KOPT-K1 (cell line): ENCODE data around the gene TMEM212.

Experiments used
- H3K27ac ChIP-seq: fragments of 200-600 bp; sonication (generic); 2 replicates; pipeline ENCODE4 v1.5.1; 2016; ENCODE audit warnings: antibody characterized with exemption, mild to moderate bottlenecking, low read depth, low read length; ENCODE audit not compliant: poor library complexity, severe bottlenecking
- H3K36me3 ChIP-seq: fragments of 200-600 bp; sonication (generic); 2 replicates; pipeline ENCODE4 v1.5.1; 2017; ENCODE audit warnings: antibody characterized with exemption, mild to moderate bottlenecking, low read length, moderate library complexity; ENCODE audit not compliant: insufficient read depth
- H3K9me3 ChIP-seq: fragments of 200-600 bp; sonication (generic); 2 replicates; pipeline ENCODE4 v1.5.1; 2017; ENCODE audit warnings: antibody characterized with exemption, low read length, mild to moderate bottlenecking; ENCODE audit not compliant: insufficient read depth, poor library complexity, severe bottlenecking

Gene TMEM212

GRCh38 chr3:171876680-171877147 is 33.6 kb downstream of the TMEM212 start:
- Histone ChIP-seq H3K27ac (no peak overlapping the region), H3K36me3 (no peaks in the 10 kb centered on the region), H3K9me3 (no peaks in the 10 kb centered on the region)

- H3K27ac ChIP-seq, result no peak overlapping the region
- no peaks in the 10 kb centered on the region for H3K9me3 ChIP-seq
- no peaks in the 10 kb centered on the region for H3K36me3 ChIP-seq
Measured at GRCh38 chr3:171878461-171879225, 35.5 kb downstream of the TMEM212 start.

GRCh38 chr3:171879472-171879871 is 36.3 kb downstream of the TMEM212 start:
- Histone ChIP-seq H3K36me3 (no peaks in the 10 kb centered on the region), H3K9me3 (no peaks in the 10 kb centered on the region), H3K27ac (no peak overlapping the region)

- no peaks in the 10 kb centered on the region for H3K36me3 ChIP-seq
- H3K27ac ChIP-seq, result no peak overlapping the region
Measured at GRCh38 chr3:171880101-171880870, 37.1 kb downstream of the TMEM212 start.

DNA sequence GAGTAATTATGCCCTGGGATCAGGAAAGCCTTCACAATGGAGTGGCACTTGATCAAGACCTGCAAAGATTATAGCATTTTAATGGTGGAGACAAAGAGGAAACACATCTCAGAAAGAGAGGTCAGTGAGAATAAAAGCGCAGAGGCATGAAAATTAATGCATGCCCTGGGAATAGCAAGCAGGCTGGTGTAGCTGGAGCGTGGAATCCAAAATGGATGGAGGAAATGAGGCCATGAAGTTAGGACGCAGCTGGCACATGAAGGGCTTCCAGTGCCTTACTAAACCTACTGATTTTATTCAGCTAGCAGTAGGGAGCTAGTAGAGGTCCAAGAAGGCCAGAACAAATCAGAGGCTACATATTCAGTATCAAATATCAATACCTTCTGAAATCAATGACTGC is 38.1 kb downstream of the TMEM212 start:
- Histone ChIP-seq H3K36me3 (no peaks in the 10 kb centered on the region), H3K9me3 (no peaks in the 10 kb centered on the region), H3K27ac (no peak overlapping the region)

More at GRCh38 chr3:171880101-171880870, 37.1 kb downstream of the TMEM212 start:
- no peaks in the 10 kb centered on the region for H3K9me3 ChIP-seq

GRCh38 chr3:171883257-171883892 is 40.2 kb downstream of the TMEM212 start:
- H3K27ac ChIP-seq, result no peak overlapping the region
- no peaks in the 10 kb centered on the region for H3K36me3 ChIP-seq
- H3K9me3 ChIP-seq, result no peaks in the 10 kb centered on the region

DNA sequence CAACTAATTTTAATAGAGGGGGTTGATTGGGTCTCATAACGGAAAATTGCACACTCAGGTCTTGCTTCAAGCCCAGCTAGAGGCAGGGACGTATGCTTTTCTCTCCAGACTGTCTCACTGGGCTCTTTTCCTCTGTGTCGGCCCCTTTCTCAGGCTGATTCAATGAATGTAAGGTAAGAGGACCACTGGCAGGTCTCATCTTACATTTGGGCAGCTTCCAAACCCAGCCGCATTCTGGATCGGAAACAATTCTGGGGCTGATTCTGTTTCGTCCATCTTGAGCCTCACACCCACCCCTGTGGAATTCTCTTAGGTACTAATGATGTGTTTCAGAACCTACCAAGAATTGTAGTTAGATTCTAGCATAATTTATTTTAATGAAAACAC is 40.7 kb downstream of the TMEM212 start:
- no peak overlapping the region for H3K27ac ChIP-seq

DNA sequence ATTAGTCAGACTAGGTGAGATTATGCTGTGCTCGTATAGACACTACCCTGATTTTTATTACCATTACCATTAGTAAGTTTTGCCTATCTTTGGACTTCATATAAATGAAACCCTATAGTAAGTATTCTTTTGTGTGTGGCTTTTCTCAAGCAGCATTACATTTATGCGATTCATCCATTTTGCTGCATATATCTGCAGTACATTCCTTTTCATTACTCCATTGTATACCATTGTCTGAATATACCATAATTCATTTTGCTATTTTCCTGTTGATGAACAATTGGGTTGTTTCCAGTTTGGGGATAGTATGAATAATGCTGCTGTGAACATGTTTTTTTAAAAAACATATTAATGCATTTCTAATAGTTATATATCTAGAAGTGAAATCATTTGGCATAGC is 45.3 kb downstream of the TMEM212 start:
- Histone ChIP-seq H3K9me3 (no peaks in the 10 kb centered on the region), H3K36me3 (no peaks in the 10 kb centered on the region), H3K27ac (no peak overlapping the region)

More for the DNA sequence above, 40.7 kb downstream of the TMEM212 start:
- Histone ChIP-seq H3K36me3 (no peaks in the 10 kb centered on the region), H3K9me3 (no peaks in the 10 kb centered on the region)

DNA sequence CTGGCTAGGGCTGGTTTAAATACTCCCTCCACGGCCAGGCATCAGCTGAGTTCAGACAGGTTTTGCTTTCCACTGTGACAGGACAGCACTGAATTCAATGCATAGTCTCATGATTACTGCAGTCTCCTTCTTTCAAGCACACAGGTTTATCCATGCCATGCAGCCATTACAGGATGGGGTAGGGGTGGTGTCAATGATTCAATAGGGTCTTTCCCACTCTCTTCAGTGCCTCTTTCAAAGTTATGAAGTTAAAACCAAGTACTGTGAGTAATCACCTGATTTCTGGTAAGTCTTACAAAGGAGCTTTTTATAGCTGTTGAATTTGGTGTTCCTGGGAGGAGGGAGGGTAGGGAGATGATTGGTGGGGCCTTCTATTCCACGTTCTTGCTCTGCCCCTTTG is 47.2 kb downstream of the TMEM212 start:
- no peaks in the 10 kb centered on the region for H3K9me3 ChIP-seq
- H3K27ac ChIP-seq, result no peak overlapping the region
- H3K36me3 ChIP-seq, result no peaks in the 10 kb centered on the region

- no peaks in the 10 kb centered on the region for H3K9me3 ChIP-seq
- no peak overlapping the region for H3K27ac ChIP-seq
- no peaks in the 10 kb centered on the region for H3K36me3 ChIP-seq
Measured at GRCh38 chr3:171892457-171892856, 49.3 kb downstream of the TMEM212 start.

GRCh38 chr3:171895291-171895690 is 52.1 kb downstream of the TMEM212 start:
- Histone ChIP-seq H3K9me3 (no peaks in the 10 kb centered on the region), H3K36me3 (no peaks in the 10 kb centered on the region), H3K27ac (no peak overlapping the region)

DNA sequence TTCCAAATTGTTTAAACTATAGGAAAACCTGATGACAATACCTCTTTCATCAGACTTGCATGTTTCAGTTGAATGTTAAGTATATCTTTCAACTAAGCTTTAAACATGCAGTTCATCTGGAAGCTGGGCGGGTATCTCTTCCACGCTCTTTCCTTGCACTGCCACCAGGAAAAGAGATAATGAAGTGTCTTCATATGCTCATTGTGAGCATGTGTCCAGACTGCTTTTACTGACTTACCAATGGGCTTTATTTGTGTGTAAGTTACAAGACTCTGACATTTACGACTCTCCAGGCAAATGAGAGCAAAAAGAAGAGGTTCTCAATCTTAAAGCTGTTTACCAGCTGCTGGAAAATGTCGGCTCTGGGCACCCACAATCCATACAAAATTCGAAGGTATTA is 52.8 kb downstream of the TMEM212 start:
- H3K36me3 ChIP-seq, result no peaks in the 10 kb centered on the region
- H3K27ac ChIP-seq, result no peak overlapping the region
- H3K9me3 ChIP-seq, result no peaks in the 10 kb centered on the region

- H3K27ac ChIP-seq, result no peak overlapping the region
- H3K36me3 ChIP-seq, result no peaks in the 10 kb centered on the region
- no peaks in the 10 kb centered on the region for H3K9me3 ChIP-seq
Measured at GRCh38 chr3:171896316-171896715, 53.2 kb downstream of the TMEM212 start.

DNA sequence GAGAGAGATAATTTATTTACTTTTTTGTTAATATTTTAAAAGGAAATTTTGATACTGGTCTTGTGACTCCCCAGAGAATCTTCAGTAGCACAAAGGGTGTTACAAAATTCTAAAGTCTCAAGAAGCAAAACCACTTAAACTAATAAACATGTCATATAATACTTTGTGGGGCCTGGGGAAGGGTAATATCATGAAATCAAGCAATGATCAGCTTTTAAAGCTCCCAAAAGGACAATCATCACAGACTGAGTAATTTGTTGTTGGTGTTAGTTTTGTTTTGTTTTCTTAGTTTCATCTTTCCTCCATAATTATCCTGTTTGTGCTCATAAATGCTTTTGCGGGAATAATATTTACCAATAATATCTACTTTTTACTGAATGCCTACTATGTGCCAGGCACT is 55.0 kb downstream of the TMEM212 start:
- Histone ChIP-seq H3K9me3 (no peaks in the 10 kb centered on the region), H3K36me3 (no peaks in the 10 kb centered on the region), H3K27ac (no peak overlapping the region)

DNA sequence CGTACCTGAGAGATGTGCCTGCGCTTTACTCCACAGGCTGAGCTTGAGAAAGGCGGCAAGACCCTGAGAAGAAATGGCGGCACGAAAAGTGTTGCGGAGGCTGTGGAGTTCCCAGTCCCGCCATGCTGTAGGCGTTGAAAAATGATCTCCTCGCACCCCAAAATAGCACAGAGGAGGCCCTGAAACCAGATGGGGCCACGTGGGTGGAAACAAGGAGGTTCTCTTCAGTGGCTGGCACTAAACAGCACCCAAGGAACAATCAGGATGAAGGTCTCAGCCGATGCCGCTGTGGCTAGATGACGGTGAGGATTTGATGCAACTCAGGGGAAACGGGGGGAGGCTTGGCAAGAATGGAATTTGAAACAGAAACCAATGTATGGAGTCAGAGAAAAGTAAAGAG is 57.3 kb downstream of the TMEM212 start:
- Histone ChIP-seq H3K27ac (no peak overlapping the region), H3K36me3 (no peaks in the 10 kb centered on the region), H3K9me3 (no peaks in the 10 kb centered on the region)
